ENCODE results near the gene LRP11.
"Not testable (repeated sequence)": the region's sequence is repeated elsewhere in the genome, so short reads cannot be mapped to it uniquely, and the experiment has no call there.

The LRP11 gene

GRCh38 chr6:149848343-149848742 is 15.8 kb downstream of the LRP11 start:
- not testable (repeated sequence) for DNase-seq (ENCODE audit: low read depth)

- no peak for DNase-seq (ENCODE audit: low read depth)
These were observed 16.3 kb downstream of the LRP11 start for GRCh38 chr6:149847939-149848267.

- DNase-seq (ENCODE audit: low read depth): no peak
These were observed 17.8 kb downstream of the LRP11 start for GRCh38 chr6:149846321-149846720.

- DNase-seq (ENCODE audit: low read depth): no peak
These were observed 18.6 kb downstream of the LRP11 start for GRCh38 chr6:149845549-149845948.

- no peak for DNase-seq (ENCODE audit: low read depth)
These were observed 19.7 kb downstream of the LRP11 start for GRCh38 chr6:149844480-149844879.

GRCh38 chr6:149844036-149844435 is 20.1 kb downstream of the LRP11 start:
- not testable (repeated sequence) for DNase-seq (ENCODE audit: low read depth)

- DNase-seq (ENCODE audit: low read depth): no peak
These were observed 21.0 kb downstream of the LRP11 start for GRCh38 chr6:149843051-149843633.

- DNase-seq (ENCODE audit: low read depth): no peak
These were observed 21.8 kb downstream of the LRP11 start for GRCh38 chr6:149842331-149842730.

GRCh38 chr6:149840345-149841075 is 23.6 kb downstream of the LRP11 start:
- peak; percentile 30 for DNase-seq (ENCODE audit: low read depth)

- peak; percentile 60 for DNase-seq (ENCODE audit: low read depth)
These were observed 29.4 kb downstream of the LRP11 start for GRCh38 chr6:149834513-149835481.

- DNase-seq (ENCODE audit: low read depth): no peak
These were observed 30.5 kb downstream of the LRP11 start for GRCh38 chr6:149833651-149834050.

- no peak for DNase-seq (ENCODE audit: low read depth)
These were observed 32.8 kb downstream of the LRP11 start for GRCh38 chr6:149831308-149831820.

- DNase-seq (ENCODE audit: low read depth): no peak
These were observed 33.3 kb downstream of the LRP11 start for GRCh38 chr6:149830731-149831307.

- no peak for DNase-seq (ENCODE audit: low read depth)
These were observed 38.9 kb downstream of the LRP11 start for GRCh38 chr6:149825292-149825691.

GRCh38 chr6:149823013-149823412 is 41.1 kb downstream of the LRP11 start:
- no peak for DNase-seq (ENCODE audit: low read depth)

- no peak for DNase-seq (ENCODE audit: low read depth)
These were observed 42.7 kb downstream of the LRP11 start for GRCh38 chr6:149821492-149821891.

GRCh38 chr6:149820506-149820905 is 43.7 kb downstream of the LRP11 start:
- no peak for DNase-seq (ENCODE audit: low read depth)

GRCh38 chr6:149815788-149816187 is 48.4 kb downstream of the LRP11 start:
- DNase-seq (ENCODE audit: low read depth): no peak

GRCh38 chr6:149813351-149813750 is 50.8 kb downstream of the LRP11 start:
- no peak for DNase-seq (ENCODE audit: low read depth)

- no peak for DNase-seq (ENCODE audit: low read depth)
These were observed 54.4 kb downstream of the LRP11 start for GRCh38 chr6:149809798-149810197.

- no peak for DNase-seq (ENCODE audit: low read depth)
These were observed 58.0 kb downstream of the LRP11 start for GRCh38 chr6:149806127-149806526.

- no peak for DNase-seq (ENCODE audit: low read depth)
These were observed 80.6 kb downstream of the LRP11 start for GRCh38 chr6:149783551-149783950.

Measured in activated T-cell treated with anti-CD3 and anti-CD28 coated beads for 48 hours (primary cell).